SH-SY5Y (cell line): ENCODE data around the gene FBXW10.
"Not testable (repeated sequence)": the region's sequence is repeated elsewhere in the genome, so short reads cannot be mapped to it uniquely, and the experiment has no call there.

Experiments used
- GATA2 ChIP-seq: IDR thresholded peaks from 2 replicates; pipeline ENCODE4 v1.6.1; 2011; ENCODE audit warnings: mild to moderate bottlenecking, low read depth, low read length
- GATA3 ChIP-seq: IDR thresholded peaks from 2 replicates; pipeline ENCODE4 v1.6.1; 2011; ENCODE audit warnings: low read depth, mild to moderate bottlenecking, low read length, moderate library complexity

Gene FBXW10, protein sequence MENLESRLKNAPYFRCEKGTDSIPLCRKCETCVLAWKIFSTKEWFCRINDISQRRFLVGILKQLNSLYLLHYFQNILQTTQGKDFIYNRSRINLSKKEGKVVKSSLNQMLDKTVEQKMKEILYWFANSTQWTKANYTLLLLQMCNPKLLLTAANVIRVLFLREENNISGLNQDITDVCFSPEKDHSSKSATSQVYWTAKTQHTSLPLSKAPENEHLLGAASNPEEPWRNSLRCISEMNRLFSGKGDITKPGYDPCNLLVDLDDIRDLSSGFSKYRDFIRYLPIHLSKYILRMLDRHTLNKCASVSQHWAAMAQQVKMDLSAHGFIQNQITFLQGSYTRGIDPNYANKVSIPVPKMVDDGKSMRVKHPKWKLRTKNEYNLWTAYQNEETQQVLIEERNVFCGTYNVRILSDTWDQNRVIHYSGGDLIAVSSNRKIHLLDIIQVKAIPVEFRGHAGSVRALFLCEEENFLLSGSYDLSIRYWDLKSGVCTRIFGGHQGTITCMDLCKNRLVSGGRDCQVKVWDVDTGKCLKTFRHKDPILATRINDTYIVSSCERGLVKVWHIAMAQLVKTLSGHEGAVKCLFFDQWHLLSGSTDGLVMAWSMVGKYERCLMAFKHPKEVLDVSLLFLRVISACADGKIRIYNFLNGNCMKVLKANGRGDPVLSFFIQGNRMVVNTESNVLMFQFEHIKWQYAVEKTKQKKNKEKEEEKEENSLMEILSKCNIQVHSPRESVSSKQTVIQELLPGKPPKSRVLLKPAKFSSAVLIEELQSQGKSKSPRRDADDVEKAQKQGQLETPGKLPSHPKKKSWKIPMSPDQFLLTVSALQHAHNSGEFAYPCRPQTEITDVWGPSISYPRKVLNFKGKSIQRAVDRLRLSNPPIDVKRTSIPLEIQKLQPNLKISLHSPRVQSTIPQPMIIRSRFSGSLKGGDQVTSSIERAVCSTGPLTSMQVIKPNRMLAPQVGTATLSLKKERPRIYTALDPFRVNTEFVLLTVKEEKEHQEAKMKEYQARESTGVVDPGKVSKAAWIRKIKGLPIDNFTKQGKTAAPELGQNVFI

DNA sequence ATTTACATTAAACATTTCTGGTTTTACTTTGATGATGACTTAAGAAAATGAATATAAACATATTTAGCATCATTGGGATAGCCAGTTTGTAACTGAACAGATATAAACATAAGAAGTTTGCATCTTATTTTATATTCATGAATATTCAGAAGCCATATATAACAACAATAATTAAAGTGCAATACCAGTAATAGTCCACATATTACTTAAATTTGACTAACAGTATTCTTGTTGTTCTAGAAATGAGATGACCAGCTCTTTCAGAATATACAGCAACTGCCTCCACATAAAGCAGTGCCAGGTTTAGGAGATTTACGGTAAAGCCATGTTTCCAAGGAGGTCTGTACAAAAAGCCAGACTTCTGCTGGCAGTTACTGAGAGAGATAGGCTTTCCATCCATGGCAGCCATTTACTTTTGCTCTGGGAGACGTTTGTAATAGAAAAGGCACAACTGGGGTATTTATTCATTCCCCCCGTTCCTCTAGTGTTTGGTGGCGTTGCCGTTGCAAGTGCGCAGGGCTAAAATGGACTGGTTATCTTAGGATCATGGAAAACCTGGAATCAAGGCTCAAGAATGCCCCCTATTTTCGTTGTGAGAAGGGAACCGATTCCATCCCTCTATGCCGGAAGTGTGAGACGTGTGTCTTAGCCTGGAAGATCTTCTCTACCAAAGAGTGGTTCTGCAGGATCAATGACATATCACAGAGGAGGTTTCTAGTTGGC lies at the start of gene FBXW10:
Gene FBXW10 (plus strand): TSS at position 356 of the 723 bp plus-strand sequence. CDS start 191 bp downstream, at position 547.
- TF ChIP-seq GATA2, GATA3: not testable (repeated sequence)

DNA sequence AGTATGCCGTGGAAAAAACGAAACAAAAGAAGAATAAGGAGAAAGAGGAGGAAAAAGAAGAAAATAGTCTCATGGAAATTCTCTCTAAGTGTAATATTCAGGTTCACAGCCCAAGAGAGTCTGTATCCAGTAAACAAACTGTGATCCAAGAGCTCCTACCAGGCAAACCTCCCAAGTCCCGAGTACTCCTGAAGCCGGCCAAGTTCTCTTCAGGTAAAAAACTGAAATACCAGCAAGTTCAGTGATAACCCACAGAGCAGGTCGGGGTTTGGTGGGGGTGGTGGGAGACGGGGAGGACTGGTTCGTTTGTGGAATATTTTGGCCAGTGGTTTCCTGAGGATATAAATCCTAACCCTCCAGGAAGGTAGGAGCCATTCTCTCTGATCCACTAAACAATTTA lies 28.6 kb downstream of the FBXW10 start:
- TF ChIP-seq GATA3 (no peak), GATA2 (no peak)

DNA sequence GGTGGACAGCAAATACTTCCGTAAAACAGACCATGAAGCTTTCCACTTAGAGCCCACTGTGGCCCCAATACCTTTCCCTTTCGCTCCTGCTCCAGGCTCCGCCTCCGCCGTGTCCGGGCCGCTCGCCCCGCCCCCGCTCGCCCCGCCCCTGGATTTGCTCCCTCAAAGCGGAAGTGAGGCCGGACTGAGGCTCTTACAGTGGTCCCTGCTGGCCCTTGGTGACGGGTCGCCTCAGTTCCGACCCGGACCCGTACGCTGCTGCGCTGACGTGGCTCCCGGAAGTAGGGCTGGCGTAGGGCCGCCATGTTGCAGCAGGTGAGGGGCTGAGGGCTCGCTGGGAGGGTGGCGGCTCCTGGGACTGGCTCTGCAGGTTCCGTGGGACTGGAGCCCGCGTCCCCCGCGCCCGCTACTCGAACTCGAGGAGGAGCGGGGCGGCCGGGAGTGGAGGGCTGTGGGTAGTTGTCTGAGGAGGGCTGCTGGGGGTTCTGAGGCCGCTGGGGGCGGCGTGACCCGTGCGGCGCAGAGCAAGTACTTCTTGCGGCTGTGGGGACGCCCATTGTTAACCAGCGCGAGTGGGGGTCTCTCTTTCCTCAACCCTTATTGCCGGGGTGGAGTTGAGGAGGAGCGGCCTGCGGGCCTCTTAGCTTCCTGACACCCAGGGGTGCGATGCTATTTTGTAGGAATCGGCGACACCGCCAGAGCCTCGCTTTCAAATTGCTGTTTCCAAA lies 37.3 kb downstream of the FBXW10 start, which contains the start of gene TVP23B:
Gene TVP23B (plus strand): TSS at position 193 of the 728 bp plus-strand sequence. CDS start 111 bp downstream, at position 304.
- TF ChIP-seq GATA3, GATA2: not testable (repeated sequence)
